ENCODE results near the gene MRI1. TPM values are rescaled to one million over a fixed set of nuclear protein-coding genes. Genes with fewer than 3 reads are reported as not detected.

MRI1 gene
- total RNA-seq, 1 experiment from 2014 or later = 29.9 TPM

DNA sequence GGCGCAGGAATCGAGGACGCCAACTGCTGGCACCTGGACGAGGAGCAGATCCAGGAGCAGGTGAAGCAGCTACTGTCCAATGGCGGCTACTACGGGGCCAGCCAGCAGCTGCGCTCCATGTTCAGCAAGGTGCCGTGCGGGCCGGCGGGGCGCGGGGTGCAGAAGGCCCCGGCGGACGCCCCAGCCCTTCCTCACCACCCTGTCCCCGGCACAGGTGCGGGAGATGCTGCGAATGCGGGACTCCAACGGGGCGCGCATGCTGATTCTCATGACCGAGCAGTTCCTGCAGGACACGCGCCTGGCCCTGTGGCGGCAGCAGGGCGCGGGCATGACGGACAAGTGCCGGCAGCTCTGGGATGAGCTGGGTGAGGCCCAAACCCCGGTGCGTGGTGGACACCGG lies 44.5 kb downstream of the MRI1 start (continued):
- TF ChIP-seq, protein P1, sequence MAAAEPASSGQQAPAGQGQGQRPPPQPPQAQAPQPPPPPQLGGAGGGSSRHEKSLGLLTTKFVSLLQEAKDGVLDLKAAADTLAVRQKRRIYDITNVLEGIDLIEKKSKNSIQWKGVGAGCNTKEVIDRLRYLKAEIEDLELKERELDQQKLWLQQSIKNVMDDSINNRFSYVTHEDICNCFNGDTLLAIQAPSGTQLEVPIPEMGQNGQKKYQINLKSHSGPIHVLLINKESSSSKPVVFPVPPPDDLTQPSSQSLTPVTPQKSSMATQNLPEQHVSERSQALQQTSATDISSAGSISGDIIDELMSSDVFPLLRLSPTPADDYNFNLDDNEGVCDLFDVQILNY (CRISPR knock-in tag; IDR thresholded peaks at IDR 0.05) = no peak
- TF ChIP-seq OVOL2 (CRISPR knock-in tag; IDR thresholded peaks at IDR 0.05; ENCODE audit: borderline replicate concordance) (no peak), ZNF219 (CRISPR knock-in tag; IDR thresholded peaks at IDR 0.05; ENCODE audit: borderline replicate concordance) (no peak)

DNA sequence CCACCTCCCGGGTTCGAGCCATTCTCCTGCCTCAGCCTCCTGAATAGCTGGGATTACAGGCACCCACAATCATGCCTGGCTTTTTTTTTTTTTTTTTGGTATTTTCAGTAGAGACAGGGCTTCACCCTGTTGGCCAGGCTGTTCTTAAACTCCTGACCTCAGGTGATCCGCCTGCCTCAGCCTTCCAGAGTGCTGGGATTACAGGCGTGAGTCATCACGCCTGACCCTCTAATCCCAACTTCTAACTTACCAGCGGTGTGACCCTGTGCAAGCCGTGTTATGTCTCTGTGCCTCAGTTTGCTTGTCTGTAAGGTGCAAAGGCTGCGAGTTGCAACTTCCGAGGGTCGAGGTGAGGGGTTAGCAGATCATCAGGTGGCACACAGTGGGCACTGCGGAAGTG lies 48.2 kb downstream of the MRI1 start:
- Mint-ChIP-seq H3K4me3 (no peak overlapping the region), H3K36me3 (peaks cover 29% of the 10 kb centered on the region), H3K27me3 (ENCODE audit: low read depth) (no peaks in the 10 kb centered on the region), H3K4me1 (no peaks in the 10 kb centered on the region), H3K9me3 (no peaks in the 10 kb centered on the region), H3K27ac (no peak overlapping the region)
- CTCF ChIA-PET = no interaction called here
- DNase-seq (ENCODE audit: low spot score) (no peak), ATAC-seq (no peak)
- POLR2A ChIA-PET = interaction anchor here (0.6 to 0.7 kb wide), 3 partner anchors 12 to 706 kb away, joined by 3 to 7 read pairs (median 5); partner anchors contain the start of gene DNAJB1
- TF ChIP-seq, protein P2, sequence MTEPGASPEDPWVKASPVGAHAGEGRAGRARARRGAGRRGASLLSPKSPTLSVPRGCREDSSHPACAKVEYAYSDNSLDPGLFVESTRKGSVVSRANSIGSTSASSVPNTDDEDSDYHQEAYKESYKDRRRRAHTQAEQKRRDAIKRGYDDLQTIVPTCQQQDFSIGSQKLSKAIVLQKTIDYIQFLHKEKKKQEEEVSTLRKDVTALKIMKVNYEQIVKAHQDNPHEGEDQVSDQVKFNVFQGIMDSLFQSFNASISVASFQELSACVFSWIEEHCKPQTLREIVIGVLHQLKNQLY (CRISPR knock-in tag; IDR thresholded peaks at IDR 0.05) = no peak
- no peak for TF ChIP-seq FOXK1 (CRISPR knock-in tag; IDR thresholded peaks at IDR 0.05)
- TF ChIP-seq NFE2L1 (CRISPR knock-in tag; IDR thresholded peaks at IDR 0.05) = no peak

DNA sequence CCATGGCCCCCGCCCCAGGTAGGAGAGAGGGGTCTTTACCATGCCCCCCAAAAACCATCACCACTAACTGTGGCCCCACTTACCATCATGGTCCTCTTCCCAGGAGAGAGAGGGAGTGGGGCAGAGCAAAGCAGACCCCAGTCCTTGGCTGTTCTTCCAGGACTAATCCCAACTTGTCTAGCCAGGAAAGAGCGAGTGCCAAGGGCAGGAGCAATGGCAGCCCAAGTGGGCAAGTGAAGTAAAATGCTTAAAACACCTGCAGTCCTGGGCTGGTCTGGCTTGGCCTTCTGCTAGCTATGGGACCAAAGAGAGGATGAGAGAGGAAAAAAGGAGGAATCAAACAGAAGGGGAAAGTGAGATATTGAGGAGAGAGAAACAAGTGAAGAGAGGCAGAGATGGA lies 48.8 kb downstream of the MRI1 start:
- ATAC-seq (no peak), DNase-seq (ENCODE audit: low spot score) (no peak)
- CTCF ChIA-PET = no interaction called here
- no peak for TF ChIP-seq FOXK1 (CRISPR knock-in tag; IDR thresholded peaks at IDR 0.05)
- TF ChIP-seq ZNF423 (CRISPR knock-in tag; IDR thresholded peaks at IDR 0.05) = no peak
- TF ChIP-seq MYBL2 (CRISPR knock-in tag; IDR thresholded peaks at IDR 0.05) = no peak
- no peak for TF ChIP-seq OVOL2 (CRISPR knock-in tag; IDR thresholded peaks at IDR 0.05; ENCODE audit: borderline replicate concordance)
- no peak for TF ChIP-seq JUN (CRISPR knock-in tag; IDR thresholded peaks at IDR 0.05)
- 0 out of 2 replicates have a peak, but pooled peaks have one; percentile 46 for TF ChIP-seq GTF2I (CRISPR knock-in tag; conservative IDR thresholded peaks at IDR 0.05)
- no peak overlapping the region; the same call in 1 of the 2 replicates for H3K27ac Mint-ChIP-seq
- POLR2A ChIA-PET = no interaction called here
- H3K9me3 Mint-ChIP-seq = no peaks in the 10 kb centered on the region
- no peaks in the 10 kb centered on the region for H3K4me1 Mint-ChIP-seq
- H3K27me3 Mint-ChIP-seq (ENCODE audit: low read depth) = no peaks in the 10 kb centered on the region
- peaks cover 29% of the 10 kb centered on the region for H3K36me3 Mint-ChIP-seq
- H3K4me3 Mint-ChIP-seq = no peak overlapping the region

DNA sequence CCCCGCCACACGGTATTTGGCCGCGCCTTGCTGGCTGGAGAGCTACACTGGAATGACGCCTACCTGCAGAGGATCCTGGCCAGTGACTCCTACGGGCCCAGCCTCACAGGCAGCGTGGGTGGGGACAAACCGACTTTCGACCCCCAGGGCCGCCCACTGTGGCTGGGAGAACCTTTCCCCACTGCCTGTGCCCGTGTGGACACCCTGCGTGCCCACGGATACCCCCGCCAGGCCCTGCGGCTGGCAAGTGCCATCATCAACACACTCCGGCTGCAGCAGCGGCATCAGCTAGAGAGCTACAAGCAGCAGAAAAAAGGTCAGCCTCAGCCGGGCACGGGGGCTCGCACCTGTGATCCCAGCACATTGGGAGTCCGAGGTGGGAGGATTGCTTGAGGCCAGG lies 50.2 kb downstream of the MRI1 start:
- DNase-seq (ENCODE audit: low spot score) (no peak), ATAC-seq (no peak)
- TF ChIP-seq, protein P3, sequence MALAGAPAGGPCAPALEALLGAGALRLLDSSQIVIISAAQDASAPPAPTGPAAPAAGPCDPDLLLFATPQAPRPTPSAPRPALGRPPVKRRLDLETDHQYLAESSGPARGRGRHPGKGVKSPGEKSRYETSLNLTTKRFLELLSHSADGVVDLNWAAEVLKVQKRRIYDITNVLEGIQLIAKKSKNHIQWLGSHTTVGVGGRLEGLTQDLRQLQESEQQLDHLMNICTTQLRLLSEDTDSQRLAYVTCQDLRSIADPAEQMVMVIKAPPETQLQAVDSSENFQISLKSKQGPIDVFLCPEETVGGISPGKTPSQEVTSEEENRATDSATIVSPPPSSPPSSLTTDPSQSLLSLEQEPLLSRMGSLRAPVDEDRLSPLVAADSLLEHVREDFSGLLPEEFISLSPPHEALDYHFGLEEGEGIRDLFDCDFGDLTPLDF (CRISPR knock-in tag; IDR thresholded peaks at IDR 0.05) = no peak
- TF ChIP-seq OVOL2 (CRISPR knock-in tag; IDR thresholded peaks at IDR 0.05; ENCODE audit: borderline replicate concordance) (no peak), ETV6 (CRISPR knock-in tag; IDR thresholded peaks at IDR 0.05) (no peak), NFE2L1 (CRISPR knock-in tag; IDR thresholded peaks at IDR 0.05) (no peak), ATF1 (CRISPR knock-in tag; IDR thresholded peaks at IDR 0.05) (no peak)
- TF ChIP-seq, protein P4, sequence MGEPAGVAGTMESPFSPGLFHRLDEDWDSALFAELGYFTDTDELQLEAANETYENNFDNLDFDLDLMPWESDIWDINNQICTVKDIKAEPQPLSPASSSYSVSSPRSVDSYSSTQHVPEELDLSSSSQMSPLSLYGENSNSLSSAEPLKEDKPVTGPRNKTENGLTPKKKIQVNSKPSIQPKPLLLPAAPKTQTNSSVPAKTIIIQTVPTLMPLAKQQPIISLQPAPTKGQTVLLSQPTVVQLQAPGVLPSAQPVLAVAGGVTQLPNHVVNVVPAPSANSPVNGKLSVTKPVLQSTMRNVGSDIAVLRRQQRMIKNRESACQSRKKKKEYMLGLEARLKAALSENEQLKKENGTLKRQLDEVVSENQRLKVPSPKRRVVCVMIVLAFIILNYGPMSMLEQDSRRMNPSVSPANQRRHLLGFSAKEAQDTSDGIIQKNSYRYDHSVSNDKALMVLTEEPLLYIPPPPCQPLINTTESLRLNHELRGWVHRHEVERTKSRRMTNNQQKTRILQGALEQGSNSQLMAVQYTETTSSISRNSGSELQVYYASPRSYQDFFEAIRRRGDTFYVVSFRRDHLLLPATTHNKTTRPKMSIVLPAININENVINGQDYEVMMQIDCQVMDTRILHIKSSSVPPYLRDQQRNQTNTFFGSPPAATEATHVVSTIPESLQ (CRISPR knock-in tag; IDR thresholded peaks at IDR 0.05) = no peak
- TF ChIP-seq, protein P5, sequence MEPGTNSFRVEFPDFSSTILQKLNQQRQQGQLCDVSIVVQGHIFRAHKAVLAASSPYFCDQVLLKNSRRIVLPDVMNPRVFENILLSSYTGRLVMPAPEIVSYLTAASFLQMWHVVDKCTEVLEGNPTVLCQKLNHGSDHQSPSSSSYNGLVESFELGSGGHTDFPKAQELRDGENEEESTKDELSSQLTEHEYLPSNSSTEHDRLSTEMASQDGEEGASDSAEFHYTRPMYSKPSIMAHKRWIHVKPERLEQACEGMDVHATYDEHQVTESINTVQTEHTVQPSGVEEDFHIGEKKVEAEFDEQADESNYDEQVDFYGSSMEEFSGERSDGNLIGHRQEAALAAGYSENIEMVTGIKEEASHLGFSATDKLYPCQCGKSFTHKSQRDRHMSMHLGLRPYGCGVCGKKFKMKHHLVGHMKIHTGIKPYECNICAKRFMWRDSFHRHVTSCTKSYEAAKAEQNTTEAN (CRISPR knock-in tag; IDR thresholded peaks at IDR 0.05) = no peak
- TF ChIP-seq, protein P6, sequence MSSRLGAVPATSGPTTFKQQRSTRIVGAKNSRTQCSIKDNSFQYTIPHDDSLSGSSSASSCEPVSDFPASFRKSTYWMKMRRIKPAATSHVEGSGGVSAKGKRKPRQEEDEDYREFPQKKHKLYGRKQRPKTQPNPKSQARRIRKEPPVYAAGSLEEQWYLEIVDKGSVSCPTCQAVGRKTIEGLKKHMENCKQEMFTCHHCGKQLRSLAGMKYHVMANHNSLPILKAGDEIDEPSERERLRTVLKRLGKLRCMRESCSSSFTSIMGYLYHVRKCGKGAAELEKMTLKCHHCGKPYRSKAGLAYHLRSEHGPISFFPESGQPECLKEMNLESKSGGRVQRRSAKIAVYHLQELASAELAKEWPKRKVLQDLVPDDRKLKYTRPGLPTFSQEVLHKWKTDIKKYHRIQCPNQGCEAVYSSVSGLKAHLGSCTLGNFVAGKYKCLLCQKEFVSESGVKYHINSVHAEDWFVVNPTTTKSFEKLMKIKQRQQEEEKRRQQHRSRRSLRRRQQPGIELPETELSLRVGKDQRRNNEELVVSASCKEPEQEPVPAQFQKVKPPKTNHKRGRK (CRISPR knock-in tag; IDR thresholded peaks at IDR 0.05; ENCODE audit: borderline replicate concordance) = no peak
- TF ChIP-seq, protein P2 (CRISPR knock-in tag; IDR thresholded peaks at IDR 0.05) = no peak
- TF ChIP-seq, protein P7, sequence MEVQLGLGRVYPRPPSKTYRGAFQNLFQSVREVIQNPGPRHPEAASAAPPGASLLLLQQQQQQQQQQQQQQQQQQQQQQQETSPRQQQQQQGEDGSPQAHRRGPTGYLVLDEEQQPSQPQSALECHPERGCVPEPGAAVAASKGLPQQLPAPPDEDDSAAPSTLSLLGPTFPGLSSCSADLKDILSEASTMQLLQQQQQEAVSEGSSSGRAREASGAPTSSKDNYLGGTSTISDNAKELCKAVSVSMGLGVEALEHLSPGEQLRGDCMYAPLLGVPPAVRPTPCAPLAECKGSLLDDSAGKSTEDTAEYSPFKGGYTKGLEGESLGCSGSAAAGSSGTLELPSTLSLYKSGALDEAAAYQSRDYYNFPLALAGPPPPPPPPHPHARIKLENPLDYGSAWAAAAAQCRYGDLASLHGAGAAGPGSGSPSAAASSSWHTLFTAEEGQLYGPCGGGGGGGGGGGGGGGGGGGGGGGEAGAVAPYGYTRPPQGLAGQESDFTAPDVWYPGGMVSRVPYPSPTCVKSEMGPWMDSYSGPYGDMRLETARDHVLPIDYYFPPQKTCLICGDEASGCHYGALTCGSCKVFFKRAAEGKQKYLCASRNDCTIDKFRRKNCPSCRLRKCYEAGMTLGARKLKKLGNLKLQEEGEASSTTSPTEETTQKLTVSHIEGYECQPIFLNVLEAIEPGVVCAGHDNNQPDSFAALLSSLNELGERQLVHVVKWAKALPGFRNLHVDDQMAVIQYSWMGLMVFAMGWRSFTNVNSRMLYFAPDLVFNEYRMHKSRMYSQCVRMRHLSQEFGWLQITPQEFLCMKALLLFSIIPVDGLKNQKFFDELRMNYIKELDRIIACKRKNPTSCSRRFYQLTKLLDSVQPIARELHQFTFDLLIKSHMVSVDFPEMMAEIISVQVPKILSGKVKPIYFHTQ (CRISPR knock-in tag; IDR thresholded peaks at IDR 0.05) = no peak
- TF ChIP-seq, protein P8, sequence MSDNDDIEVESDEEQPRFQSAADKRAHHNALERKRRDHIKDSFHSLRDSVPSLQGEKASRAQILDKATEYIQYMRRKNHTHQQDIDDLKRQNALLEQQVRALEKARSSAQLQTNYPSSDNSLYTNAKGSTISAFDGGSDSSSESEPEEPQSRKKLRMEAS (CRISPR knock-in tag; IDR thresholded peaks at IDR 0.05) = no peak
- POLR2A ChIA-PET = no interaction called here
- Mint-ChIP-seq H3K4me3 (no peak overlapping the region), H3K36me3 (peaks cover 25% of the 10 kb centered on the region), H3K4me1 (0 out of 2 replicates have a peak, but pooled peaks cover 3% of the 10 kb centered on the region), H3K27ac (no peak overlapping the region), H3K9me3 (no peaks in the 10 kb centered on the region), H3K27me3 (ENCODE audit: low read depth) (no peaks in the 10 kb centered on the region)
- CTCF ChIA-PET = interaction anchor here (1.4 to 2.9 kb wide), 2 partner anchors 10 to 48 kb away, joined by 7 to 10 read pairs; no protein-coding TSS in a partner anchor
